PC-9 (cell line): ENCODE measurements around the gene TMOD2.

Experiments used
- EZH2 ChIP-seq: fragments of 200-600 bp; sonication (generic); IDR thresholded peaks from 2 replicates; pipeline ENCODE4 v1.8.0; 2017; ENCODE audit warnings: antibody characterized with exemption, low read depth
- TF ChIP-seq, protein P1 (sequence below): fragments of 200-600 bp; sonication (generic); conservative IDR thresholded peaks from 2 replicates; pipeline ENCODE4 v1.6.1; 2017; ENCODE audit warnings: mixed run types, antibody characterized with exemption, mild to moderate bottlenecking, moderate library complexity

DNA sequence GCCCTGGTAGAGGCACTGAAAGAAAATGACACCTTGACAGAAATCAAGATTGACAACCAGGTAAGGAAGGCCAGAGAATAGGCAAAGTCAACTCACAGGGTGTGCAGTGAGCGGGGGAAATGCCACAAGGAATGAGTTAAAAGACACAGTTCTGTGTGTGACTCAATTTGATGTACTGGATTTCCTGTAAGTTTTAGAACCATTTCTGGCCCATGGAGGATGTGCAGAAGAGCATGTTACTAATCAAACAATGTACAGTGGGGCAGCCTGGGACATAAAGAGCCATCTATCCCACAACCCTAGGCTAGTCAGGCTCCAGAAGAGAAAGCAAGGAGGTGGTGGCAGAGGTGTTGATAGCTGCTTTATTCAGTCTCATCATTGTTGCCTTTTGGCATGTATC, 46.9 kb downstream of the TMOD2 start:
- TF ChIP-seq, protein P1, sequence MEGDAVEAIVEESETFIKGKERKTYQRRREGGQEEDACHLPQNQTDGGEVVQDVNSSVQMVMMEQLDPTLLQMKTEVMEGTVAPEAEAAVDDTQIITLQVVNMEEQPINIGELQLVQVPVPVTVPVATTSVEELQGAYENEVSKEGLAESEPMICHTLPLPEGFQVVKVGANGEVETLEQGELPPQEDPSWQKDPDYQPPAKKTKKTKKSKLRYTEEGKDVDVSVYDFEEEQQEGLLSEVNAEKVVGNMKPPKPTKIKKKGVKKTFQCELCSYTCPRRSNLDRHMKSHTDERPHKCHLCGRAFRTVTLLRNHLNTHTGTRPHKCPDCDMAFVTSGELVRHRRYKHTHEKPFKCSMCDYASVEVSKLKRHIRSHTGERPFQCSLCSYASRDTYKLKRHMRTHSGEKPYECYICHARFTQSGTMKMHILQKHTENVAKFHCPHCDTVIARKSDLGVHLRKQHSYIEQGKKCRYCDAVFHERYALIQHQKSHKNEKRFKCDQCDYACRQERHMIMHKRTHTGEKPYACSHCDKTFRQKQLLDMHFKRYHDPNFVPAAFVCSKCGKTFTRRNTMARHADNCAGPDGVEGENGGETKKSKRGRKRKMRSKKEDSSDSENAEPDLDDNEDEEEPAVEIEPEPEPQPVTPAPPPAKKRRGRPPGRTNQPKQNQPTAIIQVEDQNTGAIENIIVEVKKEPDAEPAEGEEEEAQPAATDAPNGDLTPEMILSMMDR = no peak
- no peak for TF ChIP-seq EZH2
